SU-DHL-6 (cell line): ENCODE measurements around the gene PDE4B.

Source experiments
- EZH2phosphoT487 ChIP-seq: fragments of 200-600 bp; sonication (generic), shearing (Covaris generic); conservative IDR thresholded peaks from 2 replicates; pipeline ENCODE4 v1.6.1; 2018; ENCODE audit warnings: mild to moderate bottlenecking, antibody characterized with exemption, low read length, moderate library complexity, mixed read lengths
- TF ChIP-seq, protein P1 (sequence below): fragments of 200-600 bp; sonication (generic); IDR thresholded peaks from one replicate; pipeline ENCODE4 v1.5.1; 2017; ENCODE audit warnings: antibody characterized with exemption, mild to moderate bottlenecking, low read length, moderate library complexity; ENCODE audit not compliant: insufficient read depth, poor library complexity, severe bottlenecking

DNA sequence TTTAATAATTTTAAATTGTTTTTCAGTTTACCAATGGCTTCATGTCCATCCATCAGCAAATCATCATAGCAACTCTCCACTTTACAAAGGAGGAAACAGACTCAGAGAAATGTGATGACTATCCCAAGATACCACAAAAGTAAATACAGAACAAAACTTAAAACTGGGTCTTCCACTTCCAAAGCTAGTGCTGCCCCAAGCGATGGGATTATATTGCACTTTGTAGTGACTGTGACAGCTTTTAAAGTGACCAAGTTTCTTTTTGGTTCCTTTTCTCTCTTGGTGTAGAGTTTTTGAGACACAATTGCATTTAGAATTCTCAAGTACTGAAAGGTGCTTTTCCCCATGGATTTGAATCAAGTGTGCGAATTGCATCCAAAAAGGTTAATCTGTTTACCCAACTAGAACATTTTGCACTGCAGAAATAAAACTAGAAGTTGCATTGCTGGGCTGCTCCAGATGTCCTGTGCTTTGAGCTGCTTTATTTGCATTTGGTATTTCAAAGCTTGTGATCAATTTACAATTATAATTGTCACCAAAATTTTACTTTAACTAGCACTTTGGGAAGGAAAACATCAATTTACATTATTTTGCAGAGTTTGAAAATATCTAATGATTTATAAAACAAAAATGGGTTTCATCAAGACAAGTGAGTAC lies 320.2 kb downstream of the PDE4B start:
- TF ChIP-seq, protein P1, sequence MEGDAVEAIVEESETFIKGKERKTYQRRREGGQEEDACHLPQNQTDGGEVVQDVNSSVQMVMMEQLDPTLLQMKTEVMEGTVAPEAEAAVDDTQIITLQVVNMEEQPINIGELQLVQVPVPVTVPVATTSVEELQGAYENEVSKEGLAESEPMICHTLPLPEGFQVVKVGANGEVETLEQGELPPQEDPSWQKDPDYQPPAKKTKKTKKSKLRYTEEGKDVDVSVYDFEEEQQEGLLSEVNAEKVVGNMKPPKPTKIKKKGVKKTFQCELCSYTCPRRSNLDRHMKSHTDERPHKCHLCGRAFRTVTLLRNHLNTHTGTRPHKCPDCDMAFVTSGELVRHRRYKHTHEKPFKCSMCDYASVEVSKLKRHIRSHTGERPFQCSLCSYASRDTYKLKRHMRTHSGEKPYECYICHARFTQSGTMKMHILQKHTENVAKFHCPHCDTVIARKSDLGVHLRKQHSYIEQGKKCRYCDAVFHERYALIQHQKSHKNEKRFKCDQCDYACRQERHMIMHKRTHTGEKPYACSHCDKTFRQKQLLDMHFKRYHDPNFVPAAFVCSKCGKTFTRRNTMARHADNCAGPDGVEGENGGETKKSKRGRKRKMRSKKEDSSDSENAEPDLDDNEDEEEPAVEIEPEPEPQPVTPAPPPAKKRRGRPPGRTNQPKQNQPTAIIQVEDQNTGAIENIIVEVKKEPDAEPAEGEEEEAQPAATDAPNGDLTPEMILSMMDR, result no peak
- TF ChIP-seq EZH2phosphoT487, result no peak
